GDM1 (cell line): ENCODE measurements around the gene PPM1E.

Experiments
- DNase-seq: peaks from one replicate; lab custom pipeline; 2025; lab: John Stamatoyannopoulos, UW

PPM1E gene

GRCh38 chr17:58996968-58997367 lies 241.3 kb downstream of the PPM1E start:
- DNase-seq, result no peak

DNA sequence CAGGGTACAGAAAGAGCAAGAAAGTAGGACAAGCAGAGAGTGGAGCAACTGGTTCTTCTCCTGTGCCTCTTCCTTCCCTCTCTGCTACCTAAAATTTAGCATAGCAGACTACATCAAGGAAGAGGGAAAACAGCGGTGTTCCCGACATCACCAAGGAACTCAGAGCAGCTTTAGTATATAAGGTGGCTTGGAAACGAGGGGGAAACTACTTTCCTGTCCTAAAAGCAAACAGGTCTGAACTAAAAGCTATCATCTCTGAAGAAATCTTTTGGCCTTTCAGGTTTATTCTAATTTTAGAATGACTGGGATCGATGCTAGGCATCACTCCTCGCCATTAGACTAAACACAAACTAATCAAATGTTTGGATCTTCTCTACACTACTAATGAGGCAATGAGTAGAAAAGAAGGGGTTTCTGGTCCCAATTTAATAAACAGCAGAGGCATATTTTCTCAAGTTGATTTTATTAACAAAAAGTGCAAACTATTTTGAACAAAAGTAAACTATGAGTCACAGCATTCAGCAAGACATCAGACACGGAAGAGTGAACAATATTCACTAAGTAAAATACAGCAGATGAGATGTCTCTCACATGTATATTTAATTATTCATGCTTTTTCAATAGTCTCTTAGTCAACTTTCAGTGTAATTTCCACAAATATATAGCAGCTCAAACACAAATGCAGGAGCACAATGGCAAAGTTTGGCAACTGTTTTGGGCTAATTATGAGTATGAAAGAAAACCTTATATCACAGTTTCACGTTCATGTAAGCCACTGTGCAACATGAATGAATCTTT lies 242.3 kb downstream of the PPM1E start:
- no peak for DNase-seq

GRCh38 chr17:58998871-58999270 lies 243.2 kb downstream of the PPM1E start:
- no peak for DNase-seq

- no peak for DNase-seq
Measured at GRCh38 chr17:58999500-58999899, 243.8 kb downstream of the PPM1E start.

DNA sequence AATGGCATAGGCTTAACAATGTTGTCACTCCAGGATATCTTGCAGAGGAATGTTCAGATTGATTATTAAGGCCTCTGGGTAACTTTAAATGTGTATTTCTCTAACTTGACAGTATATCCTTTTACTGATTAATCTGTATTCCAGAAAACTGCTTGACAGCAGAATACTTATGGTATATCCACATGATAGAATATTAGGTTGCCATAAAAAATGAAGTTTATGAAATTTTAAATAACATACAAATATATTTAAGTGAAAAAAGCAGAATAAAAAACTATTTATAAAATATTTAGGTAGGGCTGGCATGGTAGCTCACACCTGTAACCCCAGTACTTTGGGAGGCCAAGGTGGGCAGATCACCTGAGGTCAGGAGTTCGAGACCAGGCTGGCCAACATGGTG lies 244.4 kb downstream of the PPM1E start:
- no peak for DNase-seq

DNA sequence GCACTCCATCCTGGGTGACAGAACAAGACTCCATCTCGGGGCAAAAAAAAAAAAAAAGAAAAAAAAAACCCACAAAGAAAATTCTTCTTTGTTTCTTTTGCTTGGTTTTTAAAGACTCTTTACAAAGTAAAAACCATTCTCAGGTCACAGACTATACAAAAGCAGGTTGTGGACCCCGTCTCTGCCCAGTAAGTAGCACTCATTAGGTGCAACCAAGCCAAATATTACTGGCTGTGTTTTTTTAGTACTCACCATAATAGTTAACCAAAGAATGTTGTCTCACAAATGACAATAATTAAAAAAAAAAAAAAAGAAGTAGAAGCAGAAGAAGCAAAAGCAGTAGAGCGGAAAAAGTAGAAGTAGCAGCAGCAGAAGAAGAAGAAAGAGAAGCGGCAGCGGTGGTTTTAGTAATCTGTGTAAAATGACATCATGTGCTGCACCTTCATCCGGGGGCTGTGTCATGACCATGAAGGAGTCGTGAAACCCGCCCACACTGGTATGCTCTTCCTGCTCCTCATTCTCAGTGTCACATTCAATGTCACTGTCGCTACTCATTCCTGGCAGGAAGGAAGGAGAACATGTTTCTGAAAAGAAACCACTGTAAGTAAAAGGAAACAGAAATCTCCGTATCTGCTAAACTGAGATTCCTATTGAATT lies 245.6 kb downstream of the PPM1E start:
- DNase-seq, result peak; percentile 48

DNA sequence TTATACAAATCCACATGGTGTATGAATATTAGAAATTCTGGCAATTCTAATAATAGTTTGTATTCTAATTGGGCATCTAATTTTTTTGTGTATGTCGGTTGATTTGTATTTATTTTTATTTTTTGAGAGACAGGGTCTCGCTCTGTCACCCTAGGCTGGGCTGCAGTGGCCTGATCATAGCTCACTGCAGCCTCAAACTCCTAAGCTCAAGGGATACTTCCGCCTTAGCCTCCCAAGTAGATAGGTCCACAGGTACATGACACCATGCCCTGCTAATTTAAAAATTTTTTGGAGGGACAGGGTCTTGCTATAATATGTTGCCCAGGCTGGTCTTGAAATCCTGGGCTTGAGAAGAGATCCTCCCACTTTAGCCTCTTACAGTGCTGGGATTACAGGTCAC lies 246.5 kb downstream of the PPM1E start:
- no peak for DNase-seq

DNA sequence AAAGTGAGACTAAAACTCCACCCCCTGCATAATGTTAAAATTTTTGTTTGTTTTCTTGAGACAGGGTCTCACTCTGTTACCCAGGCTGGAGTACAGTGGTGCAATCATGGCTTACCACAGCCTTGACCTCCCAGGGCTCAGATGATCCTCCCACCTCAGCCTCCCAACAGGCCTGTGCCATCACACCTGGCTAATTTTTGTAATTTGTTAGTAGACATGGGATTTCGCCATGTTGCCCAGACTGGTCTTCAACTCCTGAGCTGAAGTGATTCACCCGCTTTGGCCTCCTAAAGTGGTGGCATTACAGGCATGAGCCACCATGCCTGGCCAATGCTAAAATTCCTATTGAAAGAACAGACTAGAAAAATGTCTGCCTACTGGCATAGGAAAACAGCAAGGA lies 247.2 kb downstream of the PPM1E start:
- no peak for DNase-seq

GRCh38 chr17:59003860-59004259 lies 248.2 kb downstream of the PPM1E start:
- DNase-seq, result no peak

- DNase-seq, result peak; percentile 3
Measured at GRCh38 chr17:59004338-59005111, 248.9 kb downstream of the PPM1E start.

DNA sequence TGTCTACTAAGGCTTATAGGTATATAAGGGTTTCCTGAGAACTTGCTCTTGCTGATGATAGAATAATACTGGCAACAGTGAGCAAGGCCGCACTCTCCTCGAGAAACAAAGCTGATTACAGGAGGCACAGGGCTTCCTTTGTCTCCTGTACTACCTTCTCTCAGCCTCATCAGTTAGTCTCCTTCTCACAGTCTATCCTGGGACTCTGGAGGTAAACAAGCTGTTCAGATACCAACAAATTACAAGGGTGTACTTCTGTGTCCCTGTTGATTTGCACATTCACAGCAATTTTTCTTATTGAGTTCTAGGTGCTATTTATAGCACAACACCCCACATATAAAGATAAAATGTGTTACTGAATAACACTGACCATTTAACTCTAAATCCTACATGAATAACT lies 252.3 kb downstream of the PPM1E start:
- DNase-seq, result no peak

- no peak for DNase-seq
Measured at GRCh38 chr17:59008737-59009136, 253.1 kb downstream of the PPM1E start.

GRCh38 chr17:59010026-59010425 lies 254.4 kb downstream of the PPM1E start:
- DNase-seq, result no peak

DNA sequence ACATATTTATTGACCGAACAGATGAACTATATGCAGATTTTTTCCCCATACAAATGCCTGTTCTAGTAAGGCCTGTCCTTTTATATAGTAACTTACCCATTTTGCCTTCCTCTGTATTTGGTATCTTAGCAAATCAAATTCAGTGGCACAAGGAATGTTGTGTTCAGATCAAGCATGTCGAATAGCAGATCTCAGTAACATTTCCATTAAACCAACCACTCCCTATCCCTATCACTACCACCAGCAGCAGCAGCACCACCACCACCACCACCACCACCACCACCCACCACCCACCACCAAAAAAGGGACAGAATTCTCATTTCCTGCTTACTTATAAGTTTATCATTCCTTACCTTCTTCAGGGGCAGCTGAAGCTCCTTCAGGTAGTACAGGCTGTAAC lies 256.3 kb downstream of the PPM1E start:
- no peak for DNase-seq

- DNase-seq, result no peak
Measured at GRCh38 chr17:59018019-59018418, 262.4 kb downstream of the PPM1E start.

- DNase-seq, result no peak
Measured at GRCh38 chr17:59024916-59025315, 269.3 kb downstream of the PPM1E start.

- DNase-seq, result no peak
Measured at GRCh38 chr17:59026176-59026939, 270.7 kb downstream of the PPM1E start.

DNA sequence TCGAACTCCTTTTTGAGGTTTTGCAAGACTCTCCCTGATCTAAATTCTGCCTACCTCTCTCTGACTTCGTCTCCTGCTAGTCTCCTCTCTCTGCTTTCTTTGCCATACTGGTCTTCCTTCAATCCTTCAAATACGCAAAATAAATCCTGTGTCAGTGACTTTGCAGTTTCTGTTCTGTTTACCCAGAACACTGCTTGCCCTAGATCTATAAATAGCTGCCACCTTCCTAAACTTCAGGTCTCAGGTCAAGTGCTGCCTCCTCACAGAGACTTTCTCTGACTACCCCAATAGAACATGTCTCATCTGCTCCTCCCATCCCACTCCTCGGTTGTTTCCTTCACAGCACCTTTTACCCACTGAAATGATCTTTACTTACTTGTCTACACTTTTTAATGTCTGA lies 272.1 kb downstream of the PPM1E start:
- no peak for DNase-seq

DNA sequence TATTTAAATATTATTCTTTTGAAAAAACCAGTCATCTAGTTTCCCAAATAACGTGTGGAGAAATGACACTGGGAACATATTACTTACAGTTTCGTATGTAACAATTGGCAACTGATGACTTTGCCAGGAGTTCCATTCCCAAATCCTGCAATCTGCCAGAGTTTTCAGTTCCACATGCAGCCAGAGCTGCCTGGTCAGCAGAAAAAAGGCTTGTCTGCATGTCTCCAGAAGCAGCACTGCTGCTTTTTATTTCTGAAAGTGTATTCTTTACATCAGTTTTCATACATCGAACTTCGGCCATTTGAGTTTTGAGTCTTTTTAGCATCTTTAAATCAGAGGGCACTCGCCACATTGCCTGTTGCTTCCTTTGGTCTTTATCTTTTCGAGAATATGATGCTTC lies 272.7 kb downstream of the PPM1E start:
- DNase-seq, result no peak

DNA sequence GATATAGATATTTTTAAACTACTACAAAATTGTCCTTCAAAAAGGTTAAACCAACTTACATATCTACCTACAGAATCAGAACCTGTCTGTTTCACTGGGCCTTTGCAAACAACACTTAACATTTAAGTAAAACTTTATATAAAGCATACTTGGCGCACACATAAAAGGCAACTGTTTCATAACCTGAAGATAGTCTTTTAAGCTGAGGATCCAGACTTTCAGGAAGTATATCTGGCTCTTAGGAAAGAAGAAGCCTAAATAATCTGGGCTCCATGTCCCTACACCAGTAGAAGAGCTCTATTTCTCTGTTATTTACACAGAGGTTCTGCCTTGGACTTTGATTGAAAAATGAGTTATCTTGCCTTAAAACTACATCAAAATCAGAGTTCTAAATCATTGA lies 275.2 kb downstream of the PPM1E start:
- DNase-seq, result no peak
